RKO (cell line): ENCODE measurements around the gene CYP1A2.
A peak's percentile ranks its signal among the peaks of the same experiment; 100 is the strongest.
"Not testable (repeated sequence)": the region's sequence is repeated elsewhere in the genome, so short reads cannot be mapped to it uniquely, and the experiment has no call there.

Experiments
- DNase-seq: peaks from one replicate; pipeline ENCODE4 v3.0.0-alpha.2; 2016; ENCODE audit warnings: low spot score

The CYP1A2 gene

GRCh38 chr15:74776821-74777768 lies 28.4 kb downstream of the CYP1A2 start:
- no peak for DNase-seq

GRCh38 chr15:74777769-74778598 lies 29.3 kb downstream of the CYP1A2 start:
- no peak for DNase-seq

- DNase-seq, result no peak
These were observed 29.9 kb downstream of the CYP1A2 start for GRCh38 chr15:74778599-74778970.

GRCh38 chr15:74779162-74779648 lies 30.6 kb downstream of the CYP1A2 start:
- no peak for DNase-seq

GRCh38 chr15:74780523-74781430 lies 32.1 kb downstream of the CYP1A2 start:
- peak; percentile 32 for DNase-seq

- DNase-seq, result peak; percentile 72
These were observed 33.0 kb downstream of the CYP1A2 start, which contains the start of gene CSK for GRCh38 chr15:74781431-74782258. CSK (plus strand) TSS chr15:74782080; CDS start chr15:74798298, 16,218 bp downstream.

GRCh38 chr15:74782259-74783071 lies 33.8 kb downstream of the CYP1A2 start:
- peak; percentile 30 for DNase-seq

GRCh38 chr15:74783072-74783807 lies 34.6 kb downstream of the CYP1A2 start:
- peak; percentile 59 for DNase-seq

GRCh38 chr15:74783808-74784175 lies 35.1 kb downstream of the CYP1A2 start:
- no peak for DNase-seq

- no peak for DNase-seq
These were observed 36.0 kb downstream of the CYP1A2 start for GRCh38 chr15:74784426-74785193.

GRCh38 chr15:74785194-74786032 lies 36.8 kb downstream of the CYP1A2 start:
- DNase-seq, result no peak

GRCh38 chr15:74786081-74786480 lies 37.4 kb downstream of the CYP1A2 start:
- DNase-seq, result not testable (repeated sequence)

- no peak for DNase-seq
These were observed 38.0 kb downstream of the CYP1A2 start for GRCh38 chr15:74786551-74787165.

- peak; percentile 36 for DNase-seq
These were observed 38.8 kb downstream of the CYP1A2 start for GRCh38 chr15:74787251-74788041.

- DNase-seq, result no peak
These were observed 39.5 kb downstream of the CYP1A2 start for GRCh38 chr15:74788042-74788682.
